Smooth muscle cell (in vitro differentiated cells): ENCODE results near the gene SUN3. TPM values are rescaled to one million over a fixed set of nuclear protein-coding genes. Genes with fewer than 3 reads are reported as not detected.

Experiments used
- DNase-seq: peaks from one replicate; lab custom pipeline; 2025; ENCODE audit not compliant: unreplicated experiment; lab: John Stamatoyannopoulos, UW
- H2AFZ ChIP-seq: fragments of 200-600 bp; sonication (generic); 2 replicates; pipeline ENCODE4 v1.6.0; 2016; ENCODE audit warnings: antibody characterized with exemption, low read depth, mild to moderate bottlenecking
- H3F3A ChIP-seq: fragments of 200-600 bp; sonication (generic); 2 replicates; pipeline ENCODE4 v1.6.0; 2017; ENCODE audit warnings: antibody characterized with exemption, low read depth
- H3K27ac ChIP-seq: fragments of 200-600 bp; sonication (generic); 2 replicates; pipeline ENCODE4 v1.5.1; 2016; ENCODE audit warnings: low read depth, mild to moderate bottlenecking
- H3K27me3 ChIP-seq: fragments of 200-600 bp; sonication (generic); 2 replicates; pipeline ENCODE4 v1.6.1; 2016; ENCODE audit warnings: low read depth, mild to moderate bottlenecking
- H3K36me3 ChIP-seq: fragments of 200-600 bp; sonication (generic); 2 replicates; pipeline ENCODE4 v1.5.1; 2016; ENCODE audit warnings: low read depth
- H3K4me1 ChIP-seq: fragments of 200-600 bp; sonication (generic); 2 replicates; pipeline ENCODE4 v1.5.1; 2016; ENCODE audit warnings: low read depth
- H3K4me2 ChIP-seq: fragments of 200-600 bp; sonication (generic); 2 replicates; pipeline ENCODE4 v1.6.0; 2016; ENCODE audit warnings: mild to moderate bottlenecking
- H3K4me3 ChIP-seq: fragments of 200-600 bp; sonication (generic); 2 replicates; pipeline ENCODE4 v1.5.1; 2016; ENCODE audit warnings: mild to moderate bottlenecking
- H3K79me2 ChIP-seq: fragments of 200-600 bp; sonication (generic); 2 replicates; pipeline ENCODE4 v1.6.0; 2016; ENCODE audit warnings: low read depth, mild to moderate bottlenecking
- H3K9ac ChIP-seq: fragments of 200-600 bp; sonication (generic); 2 replicates; pipeline ENCODE4 v1.6.0; 2016; ENCODE audit warnings: low read depth
- H3K9me3 ChIP-seq: fragments of 200-600 bp; sonication (generic); replicated peaks from 2 replicates; pipeline ENCODE4 v1.5.1; 2016; ENCODE audit warnings: low read depth
- H4K20me1 ChIP-seq: fragments of 200-600 bp; sonication (generic); 2 replicates; pipeline ENCODE4 v1.6.0; 2016; ENCODE audit warnings: low read depth
- CTCF ChIP-seq: fragments of 200-600 bp; sonication (generic); IDR thresholded peaks from 2 replicates; pipeline ENCODE4 v1.5.1; 2017; ENCODE audit warnings: borderline replicate concordance, mild to moderate bottlenecking, antibody characterized with exemption; ENCODE audit not compliant: insufficient read depth, poor library complexity, severe bottlenecking
- WGBS: methylation state at CpG from one replicate; pipeline ENCODE4 v1.1.7; 2016; ENCODE audit warnings: low lambda C conversion rate; 5-methylcytosine and 5-hydroxymethylcytosine counted together
- polyA plus RNA-seq: library from polyadenylated mRNA; unstranded; fragments of >200 nt; fragmentation: Nextera tagmentation; extraction: Ambion mirVana; gene quantifications from 2 replicates; pipeline ENCODE4 v1.2.1, GENCODE V29; 2016
- total RNA-seq: library from RNA; depleted of rRNA; stranded (reverse); fragments of >200 nt; gene quantifications from 2 replicates; pipeline ENCODE4 v1.2.3, GENCODE V29; 2014

SUN3 gene
- total and polyA plus RNA-seq, 2 experiments from 2014 or later: not detected

- H3F3A ChIP-seq: no peaks in the 10 kb centered on the region
- no peak for DNase-seq
- no peak overlapping the region for H3K27ac ChIP-seq
- no peaks in the 10 kb centered on the region for H4K20me1 ChIP-seq
- H3K36me3 ChIP-seq: no peaks in the 10 kb centered on the region
- no peak overlapping the region for H3K4me3 ChIP-seq
- H3K79me2 ChIP-seq: no peaks in the 10 kb centered on the region
- H3K4me2 ChIP-seq: no peak overlapping the region
- no peaks in the 10 kb centered on the region for H3K9me3 ChIP-seq
- H3K4me1 ChIP-seq: no peaks in the 10 kb centered on the region
- no peak overlapping the region for H2AFZ ChIP-seq
- WGBS: 93% methylated on average over 4 of the region's 4 CpGs
- H3K9ac ChIP-seq: no peak overlapping the region
- no peaks in the 10 kb centered on the region for H3K27me3 ChIP-seq
- no peak for TF ChIP-seq CTCF
These were observed 79.2 kb downstream of the SUN3 start for GRCh38 chr7:47949703-47950102.

GRCh38 chr7:47948141-47948790 lies 80.6 kb downstream of the SUN3 start, which contains the start of gene PKD1L1:
TSS of gene PKD1L1 (minus strand) at chr7:47948466. CDS start at chr7:47948440, 26 bp downstream.
- DNase-seq: no peak
- Histone ChIP-seq H3K9me3 (no peaks in the 10 kb centered on the region), H3K27me3 (no peaks in the 10 kb centered on the region), H3K4me2 (no peak within 1 kb of the TSS), H3K27ac (no peak within 1 kb of the TSS), H3K79me2 (no peaks in the 10 kb centered on the region), H3F3A (no peaks in the 10 kb centered on the region), H3K4me1 (no peaks in the 10 kb centered on the region), H4K20me1 (no peaks in the 10 kb centered on the region), H3K4me3 (no peak within 1 kb of the TSS), H3K36me3 (no peaks in the 10 kb centered on the region), H3K9ac (no peak within 1 kb of the TSS), H2AFZ (no peak within 1 kb of the TSS)
- WGBS: 79% methylated on average over 7 of the region's 7 CpGs
- no peak for TF ChIP-seq CTCF

- Histone ChIP-seq H3K27ac (no peak overlapping the region), H3K4me1 (no peaks in the 10 kb centered on the region), H3K79me2 (no peaks in the 10 kb centered on the region), H3K4me2 (no peak overlapping the region), H3F3A (no peaks in the 10 kb centered on the region), H3K9ac (no peak overlapping the region), H3K9me3 (no peaks in the 10 kb centered on the region), H3K4me3 (no peak overlapping the region), H3K36me3 (no peaks in the 10 kb centered on the region), H3K27me3 (no peaks in the 10 kb centered on the region), H4K20me1 (no peaks in the 10 kb centered on the region), H2AFZ (no peak overlapping the region)
- TF ChIP-seq CTCF: no peak
- DNase-seq: no peak
- 96% methylated on average over 7 of the region's 7 CpGs for WGBS
These were observed 81.6 kb downstream of the SUN3 start for GRCh38 chr7:47947355-47947749.
